Endothelial cell of umbilical vein (primary cell): Measurements from ENCODE around the gene GNPTAB.

Experiments used
- EZH2 ChIP-seq: IDR thresholded peaks from 2 replicates; pipeline ENCODE4 v1.6.1; 2012; ENCODE audit warnings: borderline replicate concordance, low read depth, mild to moderate bottlenecking, moderate library complexity, low read length, inconsistent platforms; ENCODE audit not compliant: severe bottlenecking
- FOS ChIP-seq: IDR thresholded peaks from 2 replicates; pipeline ENCODE4 v1.6.1; 2011; ENCODE audit warnings: mild to moderate bottlenecking, low read length, moderate library complexity, borderline replicate concordance; ENCODE audit not compliant: insufficient read depth
- GATA2 ChIP-seq: IDR thresholded peaks from 2 replicates; pipeline ENCODE4 v1.7.0; 2011; ENCODE audit warnings: low read depth, mild to moderate bottlenecking, moderate library complexity, mixed read lengths, low read length; ENCODE audit not compliant: insufficient read length, insufficient read depth
- JUN ChIP-seq: IDR thresholded peaks from 2 replicates; pipeline ENCODE4 v1.6.1; 2011; ENCODE audit warnings: borderline replicate concordance, low read depth; ENCODE audit not compliant: insufficient read length, insufficient read depth
- MYC ChIP-seq: IDR thresholded peaks from one replicate; pipeline ENCODE4 v1.6.1; 2011; ENCODE audit warnings: mild to moderate bottlenecking, low read depth, low read length
- POLR2A ChIP-seq: IDR thresholded peaks from 2 replicates; pipeline ENCODE4 v1.6.1; 2012; ENCODE audit warnings: low read depth, mild to moderate bottlenecking, control low read depth, low read length
- POLR2AphosphoS5 ChIP-seq: IDR thresholded peaks from 2 replicates; pipeline ENCODE4 v1.6.1; 2012; ENCODE audit warnings: low read depth, mild to moderate bottlenecking, control low read depth, low read length, moderate library complexity; ENCODE audit not compliant: insufficient read depth
- TF ChIP-seq, protein P1 (sequence below), 2 donors: IDR thresholded peaks; 1 replicate in 1 of 2; 2 replicates in 1 of 2; pipeline ENCODE4 v1.5.1; 2011; ENCODE audit warnings: low read length in 2 of 2, mild to moderate bottlenecking in 2 of 2, moderate library complexity in 2 of 2, control low read depth in 1 of 2, inconsistent platforms in 1 of 2, low read depth in 1 of 2; ENCODE audit not compliant: insufficient read depth in 1 of 2; ENCODE audit errors: extremely low read depth in 1 of 2

DNA sequence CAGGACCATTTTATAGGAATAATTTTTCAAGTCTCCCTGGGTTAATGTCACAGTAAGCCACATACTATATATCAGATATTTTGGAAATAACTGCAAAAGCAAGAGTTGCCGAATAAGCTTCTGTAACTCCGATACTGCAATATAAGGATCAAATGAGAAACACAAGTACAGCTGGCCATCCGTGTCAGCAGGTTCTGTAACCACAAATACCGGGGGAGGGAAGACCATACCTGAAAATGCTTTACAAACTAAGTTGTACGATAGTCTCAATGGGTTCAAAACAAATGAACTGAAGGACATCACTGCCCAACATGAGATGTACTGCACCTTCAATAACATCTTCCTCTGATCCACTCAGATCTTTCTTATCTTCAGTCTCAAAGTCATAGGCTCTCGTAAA, 93.3 kb downstream of the GNPTAB start:
- TF ChIP-seq, protein P1, sequence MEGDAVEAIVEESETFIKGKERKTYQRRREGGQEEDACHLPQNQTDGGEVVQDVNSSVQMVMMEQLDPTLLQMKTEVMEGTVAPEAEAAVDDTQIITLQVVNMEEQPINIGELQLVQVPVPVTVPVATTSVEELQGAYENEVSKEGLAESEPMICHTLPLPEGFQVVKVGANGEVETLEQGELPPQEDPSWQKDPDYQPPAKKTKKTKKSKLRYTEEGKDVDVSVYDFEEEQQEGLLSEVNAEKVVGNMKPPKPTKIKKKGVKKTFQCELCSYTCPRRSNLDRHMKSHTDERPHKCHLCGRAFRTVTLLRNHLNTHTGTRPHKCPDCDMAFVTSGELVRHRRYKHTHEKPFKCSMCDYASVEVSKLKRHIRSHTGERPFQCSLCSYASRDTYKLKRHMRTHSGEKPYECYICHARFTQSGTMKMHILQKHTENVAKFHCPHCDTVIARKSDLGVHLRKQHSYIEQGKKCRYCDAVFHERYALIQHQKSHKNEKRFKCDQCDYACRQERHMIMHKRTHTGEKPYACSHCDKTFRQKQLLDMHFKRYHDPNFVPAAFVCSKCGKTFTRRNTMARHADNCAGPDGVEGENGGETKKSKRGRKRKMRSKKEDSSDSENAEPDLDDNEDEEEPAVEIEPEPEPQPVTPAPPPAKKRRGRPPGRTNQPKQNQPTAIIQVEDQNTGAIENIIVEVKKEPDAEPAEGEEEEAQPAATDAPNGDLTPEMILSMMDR (IDR thresholded peaks at IDR 0.05; ENCODE audit: extremely low read depth in 1 of 2, insufficient read depth in 1 of 2, low read depth in 1 of 2, low read length in 2 of 2), result no peak
- TF ChIP-seq POLR2AphosphoS5 (no peak), EZH2 (no peak), POLR2A (no peak), MYC (no peak), JUN (no peak), FOS (no peak), GATA2 (no peak)
